Stimulated activated CD8-positive, alpha-beta memory T cell treated with anti-CD3 and anti-CD28 coated beads, Interleukin-12 subunit alpha, Interleukin-12 subunit beta, amount 100 ng/mL, for 24 hours (primary cell): ENCODE data around the gene HIGD1A.
A peak's percentile ranks its signal among the peaks of the same experiment; 100 is the strongest.

Experiments used
- DNase-seq: peaks from one replicate; pipeline ENCODE4 v3.0.0-alpha.2; 2020; ENCODE audit errors: extremely low read depth

Gene HIGD1A

DNA sequence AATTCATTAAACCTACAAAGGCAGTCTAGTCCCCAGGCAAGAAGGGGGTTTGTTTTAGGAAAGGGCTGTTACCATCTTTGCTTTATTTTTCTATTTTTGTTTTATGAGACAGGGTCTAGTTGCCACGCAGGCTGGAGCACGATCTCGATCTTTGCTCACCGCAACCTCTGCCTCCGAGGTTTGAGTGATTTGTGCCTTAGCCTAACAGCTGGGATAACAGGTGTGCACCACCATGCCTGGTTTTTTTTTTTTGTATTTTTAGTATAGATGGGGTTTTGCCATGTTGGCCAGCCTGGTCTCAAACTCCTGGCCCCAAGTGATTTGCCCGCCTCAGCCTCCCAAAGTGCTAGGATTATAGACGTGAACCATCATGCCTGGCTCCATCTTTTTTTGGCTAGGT is 4.9 kb downstream of the HIGD1A start:
- no peak for DNase-seq

DNA sequence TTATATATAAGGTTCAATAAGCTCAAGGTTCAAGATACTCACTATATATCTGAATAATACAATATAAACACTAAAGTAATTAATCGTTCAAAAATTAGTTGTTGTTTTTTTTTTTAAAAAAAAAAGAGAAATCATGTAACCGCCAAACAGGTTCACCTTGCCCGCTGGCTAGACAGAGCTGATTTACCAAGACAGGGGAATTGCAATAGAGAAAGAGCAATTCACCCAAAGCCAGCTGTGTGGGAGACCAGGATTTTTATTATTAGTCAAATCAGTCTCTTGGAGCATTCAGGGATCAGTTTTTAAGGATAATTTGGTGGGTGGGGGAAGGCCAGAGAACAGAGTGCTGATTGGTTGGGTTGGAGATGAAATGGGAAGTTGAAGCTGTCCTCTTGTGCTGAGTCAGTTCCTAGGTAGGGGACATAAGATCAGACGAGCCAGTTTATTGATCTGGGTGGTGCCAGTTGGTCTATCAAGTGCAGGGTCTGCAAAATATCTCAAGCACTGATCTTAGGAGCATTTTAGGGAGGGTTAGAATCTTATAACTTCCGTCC is 7.9 kb downstream of the HIGD1A start:
- DNase-seq = no peak

DNA sequence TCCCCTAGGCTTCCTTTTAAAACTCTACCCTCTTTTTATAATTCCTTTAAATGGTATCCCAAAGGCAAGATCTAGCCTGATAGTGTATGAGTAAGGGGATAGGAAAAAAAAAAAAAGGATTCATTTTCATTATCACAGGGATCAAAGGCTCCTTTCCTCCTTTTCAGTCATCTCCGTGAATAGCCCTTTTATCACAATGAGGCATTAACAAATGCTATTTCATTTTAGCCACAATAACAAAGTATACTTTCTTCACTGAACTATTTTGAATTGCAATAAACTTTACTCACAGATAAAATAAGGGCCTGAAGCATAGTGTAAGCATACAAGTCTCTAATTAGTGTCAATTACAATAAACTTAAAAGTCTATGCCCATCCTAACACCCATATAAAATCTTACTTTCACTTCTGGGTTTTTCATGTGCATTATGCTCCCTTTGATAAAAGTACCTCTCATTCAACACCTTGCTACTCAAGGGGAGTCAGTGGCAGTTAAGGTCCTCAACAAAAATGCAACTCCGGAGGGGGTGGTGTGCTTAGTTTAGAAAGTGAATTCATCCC is 8.6 kb downstream of the HIGD1A start:
- DNase-seq = no peak

- no peak for DNase-seq
Measured at GRCh38 chr3:42790714-42791229, 13.5 kb downstream of the HIGD1A start.

- no peak for DNase-seq
Measured at GRCh38 chr3:42786631-42787030, 17.7 kb downstream of the HIGD1A start.

DNA sequence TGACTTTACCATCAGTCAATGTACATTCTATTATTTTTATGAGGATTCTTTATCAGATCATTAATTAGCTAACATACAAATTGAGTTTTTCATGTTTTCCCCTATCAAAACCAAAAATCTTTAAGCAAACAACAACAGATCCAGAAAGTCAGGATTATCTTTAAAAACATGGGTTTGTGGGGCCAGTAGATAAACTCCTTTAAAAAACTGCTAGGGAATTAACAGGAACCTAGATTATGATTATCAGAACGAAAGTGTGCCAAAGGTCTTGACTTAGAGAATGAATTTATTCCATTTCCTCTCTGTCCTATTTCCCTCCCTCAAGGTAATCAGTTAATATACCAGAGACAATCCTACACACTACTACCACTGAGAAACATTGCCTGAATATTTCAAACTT is 18.1 kb downstream of the HIGD1A start:
- no peak for DNase-seq

DNA sequence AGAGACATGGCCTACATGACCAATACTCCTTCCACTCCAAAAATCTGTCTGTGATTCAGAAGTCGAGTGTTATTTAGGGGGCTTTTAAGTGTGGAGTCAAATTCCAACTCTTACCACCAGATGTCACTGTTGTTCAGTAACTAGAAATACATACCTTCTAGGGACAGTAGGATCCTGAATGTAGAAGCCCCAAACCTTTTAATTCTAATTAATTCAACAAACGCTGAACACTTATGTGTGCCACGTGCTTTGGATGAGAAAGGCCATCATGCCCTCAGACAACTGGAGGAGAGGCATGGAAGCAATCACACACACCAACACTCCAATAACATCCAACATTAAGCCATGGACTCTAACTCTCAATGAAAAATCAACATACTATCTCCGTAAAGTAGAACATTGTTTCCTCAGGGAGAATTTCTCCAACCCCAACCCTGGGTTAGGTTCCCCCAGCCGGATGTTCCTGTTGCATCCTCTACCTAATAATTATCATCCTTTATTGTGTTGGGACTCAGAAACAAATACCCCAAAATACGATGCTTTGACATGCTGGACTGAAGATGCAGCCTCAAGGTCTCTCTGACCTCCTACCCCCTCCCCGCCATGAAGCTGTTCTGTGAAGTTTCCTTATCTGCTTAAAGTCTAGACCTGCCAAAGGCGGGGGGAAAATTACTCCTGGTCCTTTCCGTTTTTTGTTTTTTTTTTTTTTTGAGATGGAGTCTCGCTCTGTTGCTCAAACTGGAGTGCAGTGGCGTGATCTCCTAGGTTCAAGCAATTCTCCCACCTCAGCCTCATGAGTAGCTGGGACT is 23.2 kb downstream of the HIGD1A start:
- no peak for DNase-seq

GRCh38 chr3:42780398-42780797 is 23.9 kb downstream of the HIGD1A start:
- no peak for DNase-seq

- no peak for DNase-seq
Measured at GRCh38 chr3:42778644-42779043, 25.6 kb downstream of the HIGD1A start.

DNA sequence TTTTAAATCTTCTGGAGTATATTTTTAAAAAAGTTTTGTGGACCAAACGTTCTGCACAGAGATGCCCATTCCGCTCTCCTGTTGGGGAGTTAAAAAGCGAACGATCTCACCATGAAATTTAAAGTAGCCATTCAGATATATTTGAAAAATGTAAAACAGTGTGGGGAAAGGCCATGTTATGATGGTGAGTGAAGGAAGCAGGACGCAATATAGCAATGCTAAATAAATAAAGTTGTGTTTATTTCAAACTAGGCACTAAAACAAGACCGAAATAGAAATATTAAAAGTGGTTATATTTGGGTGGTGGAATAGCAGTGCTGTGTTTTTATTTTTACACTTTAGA is 30.9 kb downstream of the HIGD1A start:
- no peak for DNase-seq

- peak; percentile 82 for DNase-seq
Measured at GRCh38 chr3:42772670-42773408, 31.5 kb downstream of the HIGD1A start, which contains the start of gene CCDC13. CCDC13 (minus strand) TSS chr3:42773253; CDS start chr3:42758345, 14,908 bp downstream.

DNA sequence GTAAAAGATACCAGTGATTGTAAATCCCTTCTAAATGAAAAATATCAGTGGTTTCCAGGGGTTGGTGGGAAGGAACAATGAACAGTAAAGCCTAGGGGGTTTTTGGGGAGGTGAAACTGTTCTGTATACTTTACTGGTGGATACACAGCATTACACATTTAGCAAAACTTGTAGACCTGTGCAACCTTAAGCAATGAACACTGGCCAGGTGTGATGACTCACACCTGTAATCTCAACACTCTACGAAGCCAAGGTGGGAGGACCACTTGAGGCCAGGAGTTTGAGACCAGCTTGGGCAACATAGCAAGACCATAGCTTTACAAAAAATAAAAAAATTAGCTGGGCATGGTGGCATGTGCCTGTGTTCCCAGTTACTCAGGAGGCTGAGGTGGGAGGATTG is 33.0 kb downstream of the HIGD1A start:
- DNase-seq = no peak

DNA sequence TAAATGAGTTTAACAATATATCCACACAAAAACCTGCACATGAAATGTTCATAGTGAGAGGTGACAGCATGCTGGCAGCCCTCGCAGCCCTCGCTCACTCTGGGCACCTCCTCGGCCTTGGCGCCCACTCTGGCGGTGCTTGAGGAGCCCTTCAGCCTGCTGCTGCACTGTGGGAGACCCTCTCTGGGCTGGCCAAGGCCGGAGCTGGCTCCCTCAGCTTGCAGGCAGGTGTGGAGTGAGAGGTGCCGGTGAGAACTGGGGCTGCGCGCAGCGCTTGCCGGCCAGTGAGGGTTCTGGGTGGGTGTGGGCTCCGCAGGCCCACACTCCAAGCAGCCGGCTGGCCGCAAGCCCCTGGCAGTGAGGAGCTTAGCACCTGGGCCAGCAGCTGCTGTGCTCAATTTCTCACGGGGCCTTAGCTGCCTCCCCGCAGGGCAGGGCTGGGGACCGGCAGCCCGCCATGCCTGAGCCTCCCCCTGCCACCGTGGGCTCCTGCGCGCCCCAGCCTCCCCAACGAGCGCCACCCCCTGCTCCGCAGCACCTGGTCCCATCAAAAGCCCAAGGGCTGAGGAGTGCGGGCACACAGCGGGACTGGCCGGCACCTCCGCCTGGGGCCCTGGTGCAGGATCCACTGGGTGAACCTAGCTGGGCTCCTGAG is 34.7 kb downstream of the HIGD1A start:
- no peak for DNase-seq

GRCh38 chr3:42764561-42765295 is 39.6 kb downstream of the HIGD1A start:
- no peak for DNase-seq

GRCh38 chr3:42764115-42764514 is 40.2 kb downstream of the HIGD1A start:
- no peak for DNase-seq

DNA sequence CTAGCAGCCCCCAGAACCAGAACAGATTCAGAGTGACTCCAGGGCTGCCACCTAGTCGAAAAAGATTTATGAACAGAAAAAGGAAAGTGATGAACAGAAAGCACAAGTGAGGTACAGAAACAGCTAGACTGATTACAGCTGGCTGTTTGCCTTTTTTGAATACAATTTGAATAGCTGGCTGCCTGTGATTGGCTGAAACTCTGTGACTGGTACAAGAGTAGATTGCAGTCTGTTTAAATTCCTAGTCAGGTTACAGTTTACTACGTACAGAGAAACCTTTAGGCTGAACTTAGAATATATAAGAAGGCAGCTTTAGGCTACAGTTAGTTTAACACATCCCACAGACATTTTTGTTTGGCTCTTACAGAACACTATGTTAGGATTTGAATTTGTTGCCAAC is 41.3 kb downstream of the HIGD1A start:
- no peak for DNase-seq

- DNase-seq = no peak
Measured at GRCh38 chr3:42762046-42762724, 42.1 kb downstream of the HIGD1A start.

DNA sequence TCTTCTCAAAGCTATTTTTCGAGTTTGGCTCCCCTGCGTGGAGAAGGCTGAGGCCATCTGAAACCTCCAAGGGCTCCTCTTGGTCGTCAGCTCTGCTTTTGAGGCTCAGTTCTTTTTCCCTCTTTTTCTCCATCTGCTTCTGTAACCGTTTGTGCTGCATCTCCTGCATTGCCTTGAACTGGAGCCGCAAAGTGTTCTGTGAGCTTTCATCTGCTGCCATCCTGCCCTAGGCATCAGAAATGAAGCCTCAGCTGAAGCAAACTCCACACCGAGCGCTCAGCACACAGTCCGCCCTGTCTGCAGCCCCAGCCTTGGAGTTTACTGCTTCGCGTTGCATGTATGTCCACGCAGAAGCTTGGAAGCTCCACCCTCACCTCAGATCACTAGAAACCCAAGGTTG is 46.2 kb downstream of the HIGD1A start:
- no peak for DNase-seq

GRCh38 chr3:42756681-42757213 is 47.5 kb downstream of the HIGD1A start:
- DNase-seq = no peak
